ENCODE results near the gene SEMA5B.

SEMA5B gene

GRCh38 chr3:122908251-122908650 is 119.3 kb downstream of the SEMA5B start:
- Histone ChIP-seq H3K9ac (no peak overlapping the region), H3K79me2 (ENCODE audit: insufficient read depth, low read depth) (no peaks in the 10 kb centered on the region), H2AFZ (ENCODE audit: low read depth) (no peak overlapping the region), H3K27ac (no peak overlapping the region), H3K27me3 (ENCODE audit: insufficient read depth, low read depth) (no peaks in the 10 kb centered on the region), H3K4me2 (no peak overlapping the region), H3K4me3 (IDR thresholded peaks at IDR 0.05; ENCODE audit: insufficient read depth, low read depth, low read length) (no peak overlapping the region), H4K20me1 (ENCODE audit: insufficient read depth) (no peaks in the 10 kb centered on the region), H3K4me1 (ENCODE audit: low read depth, poor library complexity, severe bottlenecking) (no peaks in the 10 kb centered on the region), H3K36me3 (ENCODE audit: insufficient read depth) (no peaks in the 10 kb centered on the region)
- TF ChIP-seq CTCF (conservative IDR thresholded peaks at IDR 0.05; ENCODE audit: low read depth, low read length) = no peak

GRCh38 chr3:122907471-122907870 is 120.1 kb downstream of the SEMA5B start:
- Histone ChIP-seq H3K4me3 (IDR thresholded peaks at IDR 0.05; ENCODE audit: insufficient read depth, low read depth, low read length) (no peak overlapping the region), H3K79me2 (ENCODE audit: insufficient read depth, low read depth) (no peaks in the 10 kb centered on the region)

GRCh38 chr3:122903171-122903570 is 124.4 kb downstream of the SEMA5B start:
- Histone ChIP-seq H3K27ac (no peak overlapping the region), H3K4me2 (no peak overlapping the region)

More at GRCh38 chr3:122907471-122907870, 120.1 kb downstream of the SEMA5B start:
- H4K20me1 ChIP-seq (ENCODE audit: insufficient read depth) = no peaks in the 10 kb centered on the region
- no peak for TF ChIP-seq CTCF (conservative IDR thresholded peaks at IDR 0.05; ENCODE audit: low read depth, low read length)
- no peak overlapping the region for H3K27ac ChIP-seq
- no peak overlapping the region for H3K4me2 ChIP-seq
- no peak overlapping the region for H3K9ac ChIP-seq
- no peaks in the 10 kb centered on the region for H3K4me1 ChIP-seq (ENCODE audit: low read depth, poor library complexity, severe bottlenecking)
- H3K27me3 ChIP-seq (ENCODE audit: insufficient read depth, low read depth) = no peaks in the 10 kb centered on the region
- H2AFZ ChIP-seq (ENCODE audit: low read depth) = no peak overlapping the region
- no peaks in the 10 kb centered on the region for H3K36me3 ChIP-seq (ENCODE audit: insufficient read depth)

GRCh38 chr3:122902326-122902725 is 125.2 kb downstream of the SEMA5B start:
- no peak overlapping the region for H3K9ac ChIP-seq
- no peaks in the 10 kb centered on the region for H3K36me3 ChIP-seq (ENCODE audit: insufficient read depth)
- no peaks in the 10 kb centered on the region for H3K4me1 ChIP-seq (ENCODE audit: low read depth, poor library complexity, severe bottlenecking)
- H3K27me3 ChIP-seq (ENCODE audit: insufficient read depth, low read depth) = no peaks in the 10 kb centered on the region
- H3K4me2 ChIP-seq = no peak overlapping the region
- H3K4me3 ChIP-seq (IDR thresholded peaks at IDR 0.05; ENCODE audit: insufficient read depth, low read depth, low read length) = no peak overlapping the region
- no peak overlapping the region for H3K27ac ChIP-seq
- no peaks in the 10 kb centered on the region for H3K79me2 ChIP-seq (ENCODE audit: insufficient read depth, low read depth)
- H4K20me1 ChIP-seq (ENCODE audit: insufficient read depth) = no peaks in the 10 kb centered on the region
- no peak overlapping the region for H2AFZ ChIP-seq (ENCODE audit: low read depth)
- TF ChIP-seq CTCF (conservative IDR thresholded peaks at IDR 0.05; ENCODE audit: low read depth, low read length) = no peak

More at GRCh38 chr3:122903171-122903570, 124.4 kb downstream of the SEMA5B start:
- Histone ChIP-seq H3K27me3 (ENCODE audit: insufficient read depth, low read depth) (no peaks in the 10 kb centered on the region), H3K4me1 (ENCODE audit: low read depth, poor library complexity, severe bottlenecking) (no peaks in the 10 kb centered on the region), H3K36me3 (ENCODE audit: insufficient read depth) (no peaks in the 10 kb centered on the region), H4K20me1 (ENCODE audit: insufficient read depth) (no peaks in the 10 kb centered on the region), H3K4me3 (IDR thresholded peaks at IDR 0.05; ENCODE audit: insufficient read depth, low read depth, low read length) (no peak overlapping the region), H2AFZ (ENCODE audit: low read depth) (no peak overlapping the region), H3K9ac (no peak overlapping the region), H3K79me2 (ENCODE audit: insufficient read depth, low read depth) (no peaks in the 10 kb centered on the region)
- TF ChIP-seq CTCF (conservative IDR thresholded peaks at IDR 0.05; ENCODE audit: low read depth, low read length) = no peak

Measured in KMS-11 (cell line).